Stomach smooth muscle (tissue), 2 donors: ENCODE measurements around the gene SCN2B.

ENCODE experiments used
- H3K27ac ChIP-seq: one replicate; pipeline ENCODE4 v1.7.0; 2013; ENCODE audit warnings: mild to moderate bottlenecking, low read length, inconsistent platforms
- H3K27me3 ChIP-seq, 2 donors: one replicate each; pipeline ENCODE4 v1.7.0; 2013; ENCODE audit warnings: low read length in 2 of 2; ENCODE audit not compliant: insufficient read depth in 2 of 2, control insufficient read depth in 1 of 2
- H3K36me3 ChIP-seq, 2 donors: one replicate each; pipeline ENCODE4 v1.7.0; 2013; ENCODE audit warnings: low read length in 2 of 2; ENCODE audit not compliant: control insufficient read depth in 2 of 2, insufficient read depth in 2 of 2
- H3K4me1 ChIP-seq: one replicate; pipeline ENCODE4 v1.7.0; 2013; ENCODE audit warnings: low read length; ENCODE audit not compliant: control insufficient read depth, insufficient read depth
- H3K4me3 ChIP-seq, 2 donors: one replicate each; pipeline ENCODE4 v1.7.0; 2013; ENCODE audit warnings: low read length in 2 of 2
- H3K9ac ChIP-seq, 2 donors: one replicate each; pipeline ENCODE4 v1.7.0; 2013; ENCODE audit warnings: low read length in 2 of 2, mild to moderate bottlenecking in 1 of 2
- H3K9me3 ChIP-seq, 2 donors: one replicate each; pipeline ENCODE4 v1.7.0; 2013; ENCODE audit warnings: low read length in 2 of 2; ENCODE audit not compliant: control insufficient read depth in 2 of 2
- donor health status: healthy.
- donor health status: Pancreatic carcinoma.

Gene SCN2B

GRCh38 chr11:118215765-118216164 lies 39.3 kb upstream of the SCN2B start:
- Histone ChIP-seq H3K9me3 (no peaks in the 10 kb centered on the region), H3K4me3 (no peak overlapping the region), H3K27me3 (peaks cover 9 to 13% of the 10 kb centered on the region in 2 donors), H3K36me3 (no peaks in the 10 kb centered on the region), H3K27ac (no peak overlapping the region), H3K4me1 (no peaks in the 10 kb centered on the region), H3K9ac (no peak overlapping the region)

GRCh38 chr11:118215262-118215661 lies 38.8 kb upstream of the SCN2B start:
- Histone ChIP-seq H3K9me3 (no peaks in the 10 kb centered on the region), H3K4me1 (no peaks in the 10 kb centered on the region), H3K27me3 (peaks cover 8 to 13% of the 10 kb centered on the region in 2 donors), H3K27ac (no peak overlapping the region), H3K4me3 (no peak overlapping the region), H3K36me3 (no peaks in the 10 kb centered on the region), H3K9ac (no peak overlapping the region)

GRCh38 chr11:118214210-118214914 lies 37.9 kb upstream of the SCN2B start:
- no peaks in the 10 kb centered on the region for H3K4me1 ChIP-seq
- no peak overlapping the region for H3K9ac ChIP-seq
- H3K4me3 ChIP-seq = no peak overlapping the region
- peaks cover 8 to 9% of the 10 kb centered on the region in 2 donors for H3K27me3 ChIP-seq
- H3K9me3 ChIP-seq = no peaks in the 10 kb centered on the region
- no peaks in the 10 kb centered on the region for H3K36me3 ChIP-seq
- H3K27ac ChIP-seq = no peak overlapping the region

GRCh38 chr11:118213781-118214180 lies 37.3 kb upstream of the SCN2B start:
- H3K9me3 ChIP-seq = no peaks in the 10 kb centered on the region
- H3K9ac ChIP-seq = no peak overlapping the region
- H3K27ac ChIP-seq = no peak overlapping the region
- H3K27me3 ChIP-seq = peaks cover 8% of the 10 kb centered on the region in 2 donors
- H3K4me3 ChIP-seq = no peak overlapping the region
- no peaks in the 10 kb centered on the region for H3K4me1 ChIP-seq
- no peaks in the 10 kb centered on the region for H3K36me3 ChIP-seq

- Histone ChIP-seq H3K4me3 (no peak overlapping the region), H3K9ac (no peak overlapping the region), H3K9me3 (no peaks in the 10 kb centered on the region), H3K4me1 (no peaks in the 10 kb centered on the region), H3K36me3 (no peaks in the 10 kb centered on the region), H3K27ac (no peak overlapping the region), H3K27me3 (peaks cover 6 to 8% of the 10 kb centered on the region in 2 donors)
These were observed 36.8 kb upstream of the SCN2B start for GRCh38 chr11:118213201-118213600.

- Histone ChIP-seq H3K4me3 (no peak overlapping the region), H3K9me3 (no peaks in the 10 kb centered on the region), H3K27ac (no peak overlapping the region), H3K36me3 (no peaks in the 10 kb centered on the region), H3K9ac (no peak overlapping the region), H3K27me3 (peaks cover 6 to 11% of the 10 kb centered on the region in 2 donors), H3K4me1 (no peaks in the 10 kb centered on the region)
These were observed 36.3 kb upstream of the SCN2B start for GRCh38 chr11:118212781-118213191.

- Histone ChIP-seq H3K36me3 (no peaks in the 10 kb centered on the region), H3K4me1 (no peaks in the 10 kb centered on the region), H3K27me3 (peaks cover 4 to 12% of the 10 kb centered on the region in 2 donors), H3K9ac (no peak overlapping the region), H3K9me3 (no peaks in the 10 kb centered on the region), H3K4me3 (no peak overlapping the region), H3K27ac (no peak overlapping the region)
These were observed 35.8 kb upstream of the SCN2B start for GRCh38 chr11:118212131-118212725.

GRCh38 chr11:118211006-118211405 lies 34.6 kb upstream of the SCN2B start:
- no peaks in the 10 kb centered on the region for H3K36me3 ChIP-seq
- no peak overlapping the region for H3K4me3 ChIP-seq
- no peak overlapping the region for H3K27ac ChIP-seq
- H3K27me3 ChIP-seq = peaks cover 4 to 12% of the 10 kb centered on the region in 2 donors
- no peak overlapping the region for H3K9ac ChIP-seq
- H3K4me1 ChIP-seq = no peaks in the 10 kb centered on the region
- no peaks in the 10 kb centered on the region for H3K9me3 ChIP-seq

GRCh38 chr11:118210323-118210722 lies 33.9 kb upstream of the SCN2B start:
- Histone ChIP-seq H3K27me3 (peaks cover 7 to 16% of the 10 kb centered on the region in 2 donors), H3K4me1 (no peaks in the 10 kb centered on the region), H3K36me3 (no peaks in the 10 kb centered on the region), H3K27ac (no peak overlapping the region), H3K9ac (no peak overlapping the region), H3K4me3 (no peak overlapping the region), H3K9me3 (no peaks in the 10 kb centered on the region)

- no peaks in the 10 kb centered on the region for H3K9me3 ChIP-seq
- peaks cover 7 to 17% of the 10 kb centered on the region in 2 donors for H3K27me3 ChIP-seq
- no peaks in the 10 kb centered on the region for H3K36me3 ChIP-seq
- no peak overlapping the region for H3K4me3 ChIP-seq
- no peak overlapping the region for H3K27ac ChIP-seq
- no peaks in the 10 kb centered on the region for H3K4me1 ChIP-seq
- no peak overlapping the region for H3K9ac ChIP-seq
These were observed 32.6 kb upstream of the SCN2B start for GRCh38 chr11:118209033-118209432.

GRCh38 chr11:118207079-118207478 lies 30.6 kb upstream of the SCN2B start:
- no peaks in the 10 kb centered on the region for H3K9me3 ChIP-seq
- H3K36me3 ChIP-seq = no peaks in the 10 kb centered on the region
- no peak overlapping the region for H3K9ac ChIP-seq
- no peak overlapping the region for H3K4me3 ChIP-seq
- no peaks in the 10 kb centered on the region for H3K4me1 ChIP-seq
- H3K27me3 ChIP-seq = peaks cover 7 to 13% of the 10 kb centered on the region in 2 donors
- H3K27ac ChIP-seq = no peak overlapping the region
